Mesothelial cell of epicardium (in vitro differentiated cells): ENCODE data around the gene OIT3. TPM values are rescaled to one million over a fixed set of nuclear protein-coding genes. Genes with fewer than 3 reads are reported as not detected.

Experiments used
- DNase-seq, 2 experiments: peaks; one replicate each; pipeline ENCODE4 v3.0.0; 2021; ENCODE audit warnings: low spot score in 2 of 2; ENCODE audit not compliant: unreplicated experiment in 2 of 2
- H3K27ac Mint-ChIP-seq: 2 replicates; pipeline ENCODE4 v1.8.0; 2021; ENCODE audit warnings: mixed read lengths
- H3K27me3 Mint-ChIP-seq: 2 replicates; pipeline ENCODE4 v1.8.0; 2021; ENCODE audit warnings: low read depth, mixed read lengths
- H3K36me3 Mint-ChIP-seq: 2 replicates; pipeline ENCODE4 v1.8.0; 2021; ENCODE audit warnings: mixed read lengths
- H3K4me1 Mint-ChIP-seq: 2 replicates; pipeline ENCODE4 v1.8.0; 2021; ENCODE audit warnings: mixed read lengths
- H3K4me3 Mint-ChIP-seq: 2 replicates; pipeline ENCODE4 v1.8.0; 2021; ENCODE audit warnings: mild to moderate bottlenecking, moderate library complexity, mixed read lengths
- H3K9me3 Mint-ChIP-seq: 2 replicates; pipeline ENCODE4 v1.8.0; 2021; ENCODE audit warnings: mixed read lengths
- total RNA-seq: library from RNA; stranded (reverse); gene quantifications from 3 replicates; pipeline ENCODE4 v1.2.1, GENCODE V29; 2021
- TF ChIP-seq, protein P1 (sequence below): fragments of 200-600 bp; sonication (generic); IDR thresholded peaks from one replicate; pipeline ENCODE4 v1.5.0; 2021; ENCODE audit warnings: antibody characterized with exemption; ENCODE audit not compliant: unreplicated experiment

The OIT3 gene
- total RNA-seq, 1 donor from 2014 or later: 0.34 TPM

DNA sequence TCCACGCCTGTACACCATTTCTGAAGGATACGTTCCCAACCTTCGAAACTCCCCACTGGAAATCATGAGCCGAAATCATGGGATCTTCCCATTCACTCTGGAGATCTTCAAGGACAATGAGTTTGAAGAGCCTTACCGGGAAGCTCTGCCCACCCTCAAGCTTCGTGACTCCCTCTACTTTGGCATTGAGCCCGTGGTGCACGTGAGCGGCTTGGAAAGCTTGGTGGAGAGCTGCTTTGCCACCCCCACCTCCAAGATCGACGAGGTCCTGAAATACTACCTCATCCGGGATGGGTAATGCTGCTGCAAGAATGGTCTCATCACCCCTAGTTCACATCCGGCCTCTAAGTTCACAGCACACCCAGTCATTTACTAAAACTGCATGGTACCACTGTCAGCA is 30.8 kb downstream of the OIT3 start:
- TF ChIP-seq, protein P1, sequence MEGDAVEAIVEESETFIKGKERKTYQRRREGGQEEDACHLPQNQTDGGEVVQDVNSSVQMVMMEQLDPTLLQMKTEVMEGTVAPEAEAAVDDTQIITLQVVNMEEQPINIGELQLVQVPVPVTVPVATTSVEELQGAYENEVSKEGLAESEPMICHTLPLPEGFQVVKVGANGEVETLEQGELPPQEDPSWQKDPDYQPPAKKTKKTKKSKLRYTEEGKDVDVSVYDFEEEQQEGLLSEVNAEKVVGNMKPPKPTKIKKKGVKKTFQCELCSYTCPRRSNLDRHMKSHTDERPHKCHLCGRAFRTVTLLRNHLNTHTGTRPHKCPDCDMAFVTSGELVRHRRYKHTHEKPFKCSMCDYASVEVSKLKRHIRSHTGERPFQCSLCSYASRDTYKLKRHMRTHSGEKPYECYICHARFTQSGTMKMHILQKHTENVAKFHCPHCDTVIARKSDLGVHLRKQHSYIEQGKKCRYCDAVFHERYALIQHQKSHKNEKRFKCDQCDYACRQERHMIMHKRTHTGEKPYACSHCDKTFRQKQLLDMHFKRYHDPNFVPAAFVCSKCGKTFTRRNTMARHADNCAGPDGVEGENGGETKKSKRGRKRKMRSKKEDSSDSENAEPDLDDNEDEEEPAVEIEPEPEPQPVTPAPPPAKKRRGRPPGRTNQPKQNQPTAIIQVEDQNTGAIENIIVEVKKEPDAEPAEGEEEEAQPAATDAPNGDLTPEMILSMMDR: no peak
- H3K4me1 Mint-ChIP-seq: no peaks in the 10 kb centered on the region
- H3K4me3 Mint-ChIP-seq: no peak overlapping the region
- peaks cover 28% of the 10 kb centered on the region for H3K9me3 Mint-ChIP-seq
- no peak overlapping the region for H3K27ac Mint-ChIP-seq
- no peak for DNase-seq
- H3K27me3 Mint-ChIP-seq: no peaks in the 10 kb centered on the region
- peaks cover 25% of the 10 kb centered on the region for H3K36me3 Mint-ChIP-seq

DNA sequence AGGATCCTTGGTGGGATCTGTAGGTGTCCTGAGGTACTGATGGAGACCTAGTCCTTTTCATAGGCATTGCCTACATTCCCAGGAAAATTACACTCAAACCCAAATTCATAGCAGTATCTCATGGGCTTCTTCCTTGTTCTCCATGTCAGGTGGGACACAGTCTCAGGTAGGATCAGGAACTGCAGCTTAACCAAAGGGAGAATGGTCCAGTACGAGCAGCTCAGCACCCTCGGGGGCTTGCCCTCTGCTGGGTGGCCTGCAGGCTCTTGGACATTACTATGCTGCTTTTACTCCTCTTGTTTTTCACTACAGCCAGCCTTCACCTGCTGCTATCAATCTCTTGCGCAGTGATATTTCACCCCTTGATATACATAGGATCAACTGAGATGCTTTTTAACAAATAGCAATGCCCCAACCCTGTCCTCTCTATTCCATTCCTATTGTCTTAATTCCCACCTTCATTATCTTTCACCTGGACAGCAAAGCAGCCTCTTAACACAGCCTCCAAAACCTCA is 32.5 kb downstream of the OIT3 start:
- DNase-seq: no peak
- H3K36me3 Mint-ChIP-seq: peaks cover 10% of the 10 kb centered on the region
- TF ChIP-seq, protein P1: no peak
- no peak overlapping the region for H3K4me3 Mint-ChIP-seq
- H3K27ac Mint-ChIP-seq: no peak overlapping the region
- no peaks in the 10 kb centered on the region for H3K4me1 Mint-ChIP-seq
- no peaks in the 10 kb centered on the region for H3K27me3 Mint-ChIP-seq
- H3K9me3 Mint-ChIP-seq: peaks cover 12% of the 10 kb centered on the region

DNA sequence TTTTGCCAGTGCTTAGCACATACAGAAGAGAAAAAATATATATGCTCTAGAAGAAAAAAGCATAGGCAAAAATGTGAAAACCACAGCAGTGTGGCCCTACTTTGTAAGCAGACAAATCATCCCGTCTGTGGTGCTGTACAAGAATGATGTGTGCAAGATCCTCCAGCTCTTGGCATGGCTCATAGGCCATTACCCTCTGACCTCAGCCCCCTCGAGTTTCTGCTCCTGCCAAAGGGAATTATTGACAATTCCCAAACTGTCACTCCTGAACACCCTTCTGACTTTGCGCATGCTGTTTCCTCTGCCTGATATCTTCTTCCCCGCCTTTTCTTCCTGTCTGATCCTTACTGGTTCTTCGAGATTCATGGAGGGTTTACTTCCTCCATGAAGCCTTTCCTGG is 33.9 kb downstream of the OIT3 start:
- no peak overlapping the region for H3K4me3 Mint-ChIP-seq
- DNase-seq: no peak
- H3K27ac Mint-ChIP-seq: no peak overlapping the region

DNA sequence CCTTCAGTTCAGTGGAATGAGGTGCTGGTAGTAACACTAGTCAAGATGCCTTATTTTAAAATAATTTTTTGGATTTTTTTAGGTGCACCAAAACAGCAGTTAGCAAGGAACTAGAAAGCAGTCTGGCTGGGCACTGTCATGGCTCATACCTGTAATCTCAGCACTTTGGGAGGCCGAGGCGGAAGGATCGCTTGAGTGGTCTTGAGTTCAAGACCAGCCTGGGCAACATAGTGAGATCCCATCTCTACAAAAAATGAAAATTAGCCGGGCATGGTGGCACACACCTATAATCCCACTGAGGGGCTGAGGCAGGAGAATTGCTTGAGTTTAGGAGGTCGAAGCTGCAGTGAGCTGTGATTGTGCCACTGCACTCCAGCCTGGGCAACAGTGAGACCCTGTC is 35.3 kb downstream of the OIT3 start:
- H3K4me3 Mint-ChIP-seq: no peak overlapping the region
- no peaks in the 10 kb centered on the region for H3K36me3 Mint-ChIP-seq
- TF ChIP-seq, protein P1: no peak
- no peak overlapping the region for H3K27ac Mint-ChIP-seq
- no peaks in the 10 kb centered on the region for H3K4me1 Mint-ChIP-seq
- no peaks in the 10 kb centered on the region for H3K27me3 Mint-ChIP-seq
- no peak for DNase-seq
- no peaks in the 10 kb centered on the region for H3K9me3 Mint-ChIP-seq

More for the DNA sequence above, 33.9 kb downstream of the OIT3 start:
- peaks cover under 1% of the 10 kb centered on the region for H3K36me3 Mint-ChIP-seq
- TF ChIP-seq, protein P1: no peak
- no peaks in the 10 kb centered on the region for H3K27me3 Mint-ChIP-seq
- peaks cover 1% of the 10 kb centered on the region for H3K9me3 Mint-ChIP-seq
- H3K4me1 Mint-ChIP-seq: no peaks in the 10 kb centered on the region

DNA sequence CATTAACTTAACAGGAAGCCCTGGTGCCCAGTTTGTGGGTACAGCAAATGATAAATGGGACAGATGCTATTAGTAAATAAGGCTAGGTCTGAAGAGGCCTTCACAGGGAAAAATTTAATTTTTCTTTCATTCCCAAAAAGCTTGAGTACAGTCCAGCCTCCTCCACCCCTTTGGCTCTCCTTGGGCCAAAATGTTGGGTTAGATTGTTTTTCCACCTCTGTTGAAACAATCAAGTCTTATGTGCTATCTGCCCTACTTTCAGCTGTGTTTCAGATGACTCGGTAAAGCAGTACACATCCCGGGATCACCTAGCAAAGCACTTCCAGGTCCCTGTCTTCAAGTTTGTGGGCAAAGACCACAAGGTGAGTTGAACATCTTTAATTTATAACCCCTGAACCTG is 36.7 kb downstream of the OIT3 start:
- no peaks in the 10 kb centered on the region for H3K4me1 Mint-ChIP-seq
- no peak for DNase-seq
- H3K4me3 Mint-ChIP-seq: no peak overlapping the region
- no peaks in the 10 kb centered on the region for H3K36me3 Mint-ChIP-seq
- TF ChIP-seq, protein P1: no peak
- no peaks in the 10 kb centered on the region for H3K9me3 Mint-ChIP-seq
- no peaks in the 10 kb centered on the region for H3K27me3 Mint-ChIP-seq
- no peak overlapping the region for H3K27ac Mint-ChIP-seq
